Measurements from ENCODE around the gene TCF12. TPM values are rescaled to one million over a fixed set of nuclear protein-coding genes. Genes with fewer than 3 reads are reported as not detected.

TCF12 gene
- polyA plus RNA-seq, 4 donors: 15.4 to 62.0 (median 18.5) TPM

DNA sequence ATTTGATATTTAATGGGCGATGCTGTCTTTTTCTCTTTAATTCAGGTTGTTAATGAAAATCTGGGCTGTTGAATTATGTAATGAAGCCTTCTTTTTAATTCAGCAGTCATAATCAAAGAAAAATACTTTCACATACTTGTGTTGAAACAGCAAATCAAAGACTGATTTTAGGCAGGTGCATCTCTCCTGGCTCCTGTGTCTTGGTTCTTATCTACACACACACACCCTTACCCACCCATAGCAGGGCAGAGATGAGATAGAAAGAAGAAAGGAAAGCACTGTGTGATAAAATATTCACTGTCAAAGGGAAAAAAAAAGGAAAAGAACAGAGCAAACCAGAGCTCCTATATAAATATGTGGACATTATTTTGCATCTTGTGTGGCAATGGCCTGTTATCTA is 327.3 kb downstream of the TCF12 start:
- Histone ChIP-seq H3K4me3 (ENCODE audit: low read depth in 1 of 3, low read length in 3 of 3) (no peak overlapping the region), H3K27me3 (ENCODE audit: control insufficient read depth in 3 of 3, insufficient read depth in 3 of 3, low read length in 3 of 3) (no peaks in the 10 kb centered on the region), H3K9me3 (ENCODE audit: control insufficient read depth in 2 of 2, insufficient read depth in 1 of 2, low read depth in 1 of 2, low read length in 1 of 2) (no peaks in the 10 kb centered on the region), H3K27ac (ENCODE audit: low read depth in 1 of 3, low read length in 2 of 3) (no peak overlapping the region), H3K4me1 (ENCODE audit: control insufficient read depth in 3 of 3, insufficient read depth in 2 of 3, low read depth in 1 of 3, low read length in 2 of 3) (no peaks in the 10 kb centered on the region), H3K36me3 (ENCODE audit: control insufficient read depth in 3 of 3, insufficient read depth in 2 of 3, low read depth in 1 of 3, low read length in 3 of 3) (peaks cover 0 to 27% (median 7%) of the 10 kb centered on the region in 3 donors)
- WGBS, 3 donors: 50 to 89% (median 76%) methylated on average over 1 of the region's 1 CpG
- FAIRE-seq (no peak), DNase-seq (no peak)

DNA sequence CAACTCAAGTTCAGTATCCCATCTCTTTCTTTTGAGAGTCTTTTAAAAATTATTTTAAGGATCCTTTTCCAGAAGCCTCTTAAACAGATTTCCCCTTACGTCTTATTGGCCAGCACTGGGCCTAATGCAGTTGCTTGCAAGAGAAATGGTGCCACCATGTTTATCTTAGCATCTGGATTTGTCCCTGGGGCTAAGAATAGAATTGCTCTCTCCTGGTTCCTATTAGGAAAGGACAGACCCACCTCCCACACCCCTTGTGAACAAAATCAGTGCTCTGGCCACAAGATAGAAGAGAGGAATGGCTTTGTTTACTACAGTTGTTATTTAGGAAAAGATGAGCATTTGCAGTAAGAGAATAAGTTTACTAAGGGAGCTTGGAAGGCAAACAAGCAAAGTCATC is 329.6 kb downstream of the TCF12 start:
- peaks cover 0 to 18% (median 8%) of the 10 kb centered on the region in 3 donors for H3K36me3 ChIP-seq (ENCODE audit: control insufficient read depth in 3 of 3, insufficient read depth in 2 of 3, low read depth in 1 of 3, low read length in 3 of 3)
- H3K27me3 ChIP-seq (ENCODE audit: control insufficient read depth in 3 of 3, insufficient read depth in 3 of 3, low read length in 3 of 3): no peaks in the 10 kb centered on the region
- H3K9me3 ChIP-seq (ENCODE audit: control insufficient read depth in 2 of 2, insufficient read depth in 1 of 2, low read depth in 1 of 2, low read length in 1 of 2): no peaks in the 10 kb centered on the region
- no peak for DNase-seq
- WGBS, 3 donors: 39 to 100% (median 95%) methylated on average over 1 of the region's 1 CpG
- H3K27ac ChIP-seq (ENCODE audit: low read depth in 1 of 3, low read length in 2 of 3): no peak overlapping the region
- no peaks in the 10 kb centered on the region for H3K4me1 ChIP-seq (ENCODE audit: control insufficient read depth in 3 of 3, insufficient read depth in 2 of 3, low read depth in 1 of 3, low read length in 2 of 3)
- no peak overlapping the region for H3K4me3 ChIP-seq (ENCODE audit: low read depth in 1 of 3, low read length in 3 of 3)
- no peak for FAIRE-seq

DNA sequence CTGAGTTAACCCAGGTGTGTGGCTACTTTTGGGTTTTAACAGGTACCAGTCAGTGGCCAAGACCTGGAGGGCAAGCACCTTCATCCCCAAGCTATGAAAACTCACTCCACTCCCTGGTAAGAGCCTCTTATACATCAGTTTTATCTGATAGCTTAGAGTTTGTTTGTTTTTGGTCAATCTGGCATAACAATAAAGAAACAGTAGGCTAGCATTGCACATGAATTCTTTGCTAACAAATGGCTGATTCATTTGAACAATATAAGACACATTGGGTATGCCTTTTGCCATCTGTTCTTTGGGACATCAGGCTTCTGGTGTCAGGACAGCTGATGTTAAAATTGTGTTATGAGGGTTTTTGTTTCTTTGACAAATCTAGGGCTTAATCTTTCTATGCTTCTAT is 332.9 kb downstream of the TCF12 start:
- FAIRE-seq (no peak), DNase-seq (no peak)

DNA sequence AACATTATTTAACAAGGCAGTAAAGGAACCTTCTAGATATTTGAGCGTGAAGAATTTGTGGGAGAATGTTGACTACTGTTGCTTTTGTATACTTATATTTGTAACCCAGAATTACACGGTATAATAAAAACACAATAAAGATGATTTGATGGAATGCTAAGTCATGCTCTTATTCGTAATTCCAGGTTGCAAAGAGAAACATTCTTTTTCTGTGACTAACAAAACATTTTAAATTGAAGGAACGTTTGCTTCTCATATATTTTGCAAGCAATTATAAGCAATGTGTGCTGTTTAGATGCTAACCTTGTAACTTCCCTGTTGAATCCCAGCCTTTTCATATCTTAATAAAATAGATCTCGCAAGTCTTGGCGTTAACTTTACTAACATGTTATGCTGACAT is 333.5 kb downstream of the TCF12 start:
- Histone ChIP-seq H3K27ac (ENCODE audit: low read depth in 1 of 3, low read length in 2 of 3) (no peak overlapping the region), H3K4me3 (ENCODE audit: low read depth in 1 of 3, low read length in 3 of 3) (no peak overlapping the region), H3K36me3 (ENCODE audit: control insufficient read depth in 3 of 3, insufficient read depth in 2 of 3, low read depth in 1 of 3, low read length in 3 of 3) (peaks cover 0 to 15% (median 10%) of the 10 kb centered on the region in 3 donors), H3K27me3 (ENCODE audit: control insufficient read depth in 3 of 3, insufficient read depth in 3 of 3, low read length in 3 of 3) (no peaks in the 10 kb centered on the region), H3K4me1 (ENCODE audit: control insufficient read depth in 3 of 3, insufficient read depth in 2 of 3, low read depth in 1 of 3, low read length in 2 of 3) (no peaks in the 10 kb centered on the region), H3K9me3 (ENCODE audit: control insufficient read depth in 2 of 2, insufficient read depth in 1 of 2, low read depth in 1 of 2, low read length in 1 of 2) (no peaks in the 10 kb centered on the region)
- 80 to 86% (median 84%) methylated on average over 6 of the region's 6 CpGs for WGBS, 3 donors
- DNase-seq: no peak
- no peak for FAIRE-seq

More for the DNA sequence above, 332.9 kb downstream of the TCF12 start:
- no peaks in the 10 kb centered on the region for H3K27me3 ChIP-seq (ENCODE audit: control insufficient read depth in 3 of 3, insufficient read depth in 3 of 3, low read length in 3 of 3)
- no peaks in the 10 kb centered on the region for H3K9me3 ChIP-seq (ENCODE audit: control insufficient read depth in 2 of 2, insufficient read depth in 1 of 2, low read depth in 1 of 2, low read length in 1 of 2)
- H3K36me3 ChIP-seq (ENCODE audit: control insufficient read depth in 3 of 3, insufficient read depth in 2 of 3, low read depth in 1 of 3, low read length in 3 of 3): peaks cover 0 to 16% (median 10%) of the 10 kb centered on the region in 3 donors
- H3K4me3 ChIP-seq (ENCODE audit: low read depth in 1 of 3, low read length in 3 of 3): no peak overlapping the region
- no peak overlapping the region for H3K27ac ChIP-seq (ENCODE audit: low read depth in 1 of 3, low read length in 2 of 3)
- H3K4me1 ChIP-seq (ENCODE audit: control insufficient read depth in 3 of 3, insufficient read depth in 2 of 3, low read depth in 1 of 3, low read length in 2 of 3): no peaks in the 10 kb centered on the region

DNA sequence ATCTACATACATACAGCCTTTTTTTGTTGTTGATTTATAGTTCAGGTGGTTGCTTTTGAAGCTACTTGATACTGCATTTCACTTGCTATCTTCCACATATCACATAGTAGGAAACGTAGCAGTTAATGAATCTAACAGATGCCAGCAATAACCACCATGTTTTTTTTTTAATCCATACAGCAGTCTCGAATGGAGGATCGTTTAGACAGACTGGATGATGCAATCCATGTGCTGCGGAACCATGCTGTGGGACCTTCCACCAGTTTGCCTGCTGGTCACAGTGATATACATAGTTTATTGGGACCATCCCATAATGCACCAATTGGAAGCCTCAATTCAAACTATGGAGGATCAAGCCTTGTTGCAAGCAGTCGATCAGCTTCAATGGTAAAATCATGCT is 334.6 kb downstream of the TCF12 start:
- Histone ChIP-seq H3K4me3 (ENCODE audit: low read depth in 1 of 3, low read length in 3 of 3) (no peak overlapping the region), H3K36me3 (ENCODE audit: control insufficient read depth in 3 of 3, insufficient read depth in 2 of 3, low read depth in 1 of 3, low read length in 3 of 3) (peaks cover 0 to 12% (median 7%) of the 10 kb centered on the region in 3 donors), H3K27ac (ENCODE audit: low read depth in 1 of 3, low read length in 2 of 3) (no peak overlapping the region), H3K27me3 (ENCODE audit: control insufficient read depth in 3 of 3, insufficient read depth in 3 of 3, low read length in 3 of 3) (no peaks in the 10 kb centered on the region), H3K4me1 (ENCODE audit: control insufficient read depth in 3 of 3, insufficient read depth in 2 of 3, low read depth in 1 of 3, low read length in 2 of 3) (no peaks in the 10 kb centered on the region), H3K9me3 (ENCODE audit: control insufficient read depth in 2 of 2, insufficient read depth in 1 of 2, low read depth in 1 of 2, low read length in 1 of 2) (no peaks in the 10 kb centered on the region)
- FAIRE-seq: no peak
- no peak for DNase-seq
- 82 to 88% (median 88%) methylated on average over 5 of the region's 5 CpGs for WGBS, 3 donors

DNA sequence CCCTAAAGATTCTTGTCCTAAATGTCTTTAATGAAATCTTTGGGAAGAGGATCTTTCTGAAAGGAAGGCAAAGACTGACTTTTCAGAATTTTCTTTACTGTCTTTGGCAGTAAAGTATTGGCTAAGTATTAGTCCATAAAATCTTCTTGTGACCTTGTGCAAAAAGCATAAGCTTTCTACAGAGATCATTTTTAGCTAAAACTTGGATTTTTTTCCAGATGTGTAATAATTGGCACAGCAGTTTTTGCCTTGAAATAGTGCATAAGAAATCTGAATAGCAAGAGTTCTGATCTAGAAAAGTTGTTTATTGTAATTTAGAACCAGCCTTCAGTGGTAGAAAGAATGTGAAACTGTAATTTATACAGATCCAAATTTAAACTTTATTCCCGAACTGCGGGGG is 335.1 kb downstream of the TCF12 start:
- Histone ChIP-seq H3K4me3 (ENCODE audit: low read depth in 1 of 3, low read length in 3 of 3) (no peak overlapping the region), H3K27ac (ENCODE audit: low read depth in 1 of 3, low read length in 2 of 3) (no peak overlapping the region), H3K9me3 (ENCODE audit: control insufficient read depth in 2 of 2, insufficient read depth in 1 of 2, low read depth in 1 of 2, low read length in 1 of 2) (no peaks in the 10 kb centered on the region), H3K36me3 (ENCODE audit: control insufficient read depth in 3 of 3, insufficient read depth in 2 of 3, low read depth in 1 of 3, low read length in 3 of 3) (peaks cover 0 to 12% (median 7%) of the 10 kb centered on the region in 3 donors), H3K27me3 (ENCODE audit: control insufficient read depth in 3 of 3, insufficient read depth in 3 of 3, low read length in 3 of 3) (no peaks in the 10 kb centered on the region), H3K4me1 (ENCODE audit: control insufficient read depth in 3 of 3, insufficient read depth in 2 of 3, low read depth in 1 of 3, low read length in 2 of 3) (no peaks in the 10 kb centered on the region)
- FAIRE-seq (no peak), DNase-seq (no peak)
- 69 to 98% (median 94%) methylated on average over 2 of the region's 2 CpGs for WGBS, 3 donors

DNA sequence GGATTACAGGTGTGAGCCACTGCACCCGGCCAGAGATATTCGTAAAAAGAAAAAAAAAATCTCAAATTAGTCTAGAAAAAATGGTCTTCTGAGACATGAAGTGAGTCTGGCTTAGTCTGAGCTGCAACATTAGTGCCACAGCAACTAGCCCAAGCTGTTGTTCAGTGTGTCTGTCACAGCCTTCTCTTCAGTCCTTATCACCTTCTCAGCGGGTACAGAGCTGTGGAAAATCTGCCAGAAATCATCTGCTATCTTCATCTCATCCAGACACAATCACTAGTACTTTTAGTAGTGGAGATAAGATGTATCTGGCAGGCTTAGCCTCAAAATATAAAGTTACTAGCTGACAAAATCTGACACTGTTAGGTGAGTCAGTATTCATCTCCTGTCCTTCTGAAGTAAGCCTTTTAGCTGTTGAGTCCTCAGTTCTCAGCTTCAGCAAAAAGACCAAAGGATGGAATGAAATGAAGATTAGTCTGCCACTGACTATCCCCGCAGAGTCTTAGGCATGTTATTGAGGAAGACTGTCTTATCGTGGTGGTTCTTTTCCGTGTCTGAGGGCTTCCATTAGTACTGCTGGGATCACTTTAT is 337.4 kb downstream of the TCF12 start:
- Histone ChIP-seq H3K36me3 (ENCODE audit: control insufficient read depth in 3 of 3, insufficient read depth in 2 of 3, low read depth in 1 of 3, low read length in 3 of 3) (peaks cover 0 to 10% (median 7%) of the 10 kb centered on the region in 3 donors), H3K4me3 (ENCODE audit: low read depth in 1 of 3, low read length in 3 of 3) (no peak overlapping the region), H3K4me1 (ENCODE audit: control insufficient read depth in 3 of 3, insufficient read depth in 2 of 3, low read depth in 1 of 3, low read length in 2 of 3) (no peaks in the 10 kb centered on the region), H3K27me3 (ENCODE audit: control insufficient read depth in 3 of 3, insufficient read depth in 3 of 3, low read length in 3 of 3) (no peaks in the 10 kb centered on the region), H3K9me3 (ENCODE audit: control insufficient read depth in 2 of 2, insufficient read depth in 1 of 2, low read depth in 1 of 2, low read length in 1 of 2) (no peaks in the 10 kb centered on the region), H3K27ac (ENCODE audit: low read depth in 1 of 3, low read length in 2 of 3) (no peak overlapping the region)
- DNase-seq (no peak), FAIRE-seq (no peak)
- WGBS, 3 donors: 82 to 88% (median 86%) methylated on average over 6 of the region's 6 CpGs

DNA sequence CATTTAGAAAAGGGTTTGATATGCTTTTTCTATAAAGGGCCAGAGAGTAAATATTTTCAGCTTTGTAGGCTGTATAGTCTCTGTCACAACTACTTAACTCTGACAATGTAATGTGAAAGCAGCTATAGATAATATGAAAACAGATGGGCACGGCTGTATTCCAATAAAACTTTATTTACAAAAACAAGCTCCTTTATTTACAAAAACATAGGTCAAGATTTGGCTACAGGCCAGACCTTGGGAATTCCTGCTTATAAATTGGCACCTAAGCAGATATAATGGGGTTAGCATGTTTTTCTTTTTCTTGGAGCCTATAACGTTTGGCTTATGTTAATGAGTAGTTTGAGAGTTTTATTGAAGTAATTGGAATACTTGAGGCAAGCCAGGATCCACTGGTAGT is 338.5 kb downstream of the TCF12 start:
- FAIRE-seq: no peak
- WGBS, 3 donors: 55 to 61% (median 56%) methylated on average over 2 of the region's 2 CpGs
- no peaks in the 10 kb centered on the region for H3K4me1 ChIP-seq (ENCODE audit: control insufficient read depth in 3 of 3, insufficient read depth in 2 of 3, low read depth in 1 of 3, low read length in 2 of 3)

DNA sequence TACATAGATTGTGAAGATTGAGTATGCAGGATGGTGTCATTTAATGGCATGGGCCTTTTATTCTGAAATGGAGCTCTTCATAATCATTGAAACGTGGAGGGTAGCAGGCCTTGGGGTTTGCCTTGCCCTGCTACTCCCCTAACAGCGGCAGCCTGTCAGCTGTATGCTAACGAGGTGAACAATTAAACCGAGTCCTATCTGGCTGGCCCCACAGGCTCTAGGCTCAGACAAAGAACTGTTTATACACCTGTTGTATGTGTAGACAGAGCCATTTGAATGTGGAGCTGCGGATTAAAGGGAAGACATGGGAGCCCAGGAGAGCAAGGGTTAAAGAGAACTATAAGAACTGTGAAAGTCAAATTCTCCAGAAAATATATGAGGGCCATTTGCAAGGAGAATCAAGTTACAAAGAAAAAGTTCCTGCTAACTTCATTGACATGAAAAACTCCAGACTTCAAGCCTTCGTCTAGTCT is 341.2 kb downstream of the TCF12 start:
- H3K4me3 ChIP-seq (ENCODE audit: low read depth in 1 of 3, low read length in 3 of 3): no peak overlapping the region
- peak overlapping the region in 1 of 3 donors; percentile 20 for H3K27ac ChIP-seq (ENCODE audit: low read depth in 1 of 3, low read length in 2 of 3)
- no peaks in the 10 kb centered on the region for H3K4me1 ChIP-seq (ENCODE audit: control insufficient read depth in 3 of 3, insufficient read depth in 2 of 3, low read depth in 1 of 3, low read length in 2 of 3)
- DNase-seq (peak; percentile 59 to 70), FAIRE-seq (no peak)
- H3K27me3 ChIP-seq (ENCODE audit: control insufficient read depth in 3 of 3, insufficient read depth in 3 of 3, low read length in 3 of 3): no peaks in the 10 kb centered on the region
- no peaks in the 10 kb centered on the region for H3K9me3 ChIP-seq (ENCODE audit: control insufficient read depth in 2 of 2, insufficient read depth in 1 of 2, low read depth in 1 of 2, low read length in 1 of 2)
- peaks cover 3 to 11% (median 4%) of the 10 kb centered on the region in 3 donors for H3K36me3 ChIP-seq (ENCODE audit: control insufficient read depth in 3 of 3, insufficient read depth in 2 of 3, low read depth in 1 of 3, low read length in 3 of 3)
- WGBS, 3 donors: 18 to 42% (median 27%) methylated on average over 6 of the region's 6 CpGs

More for the DNA sequence above, 338.5 kb downstream of the TCF12 start:
- Histone ChIP-seq H3K9me3 (ENCODE audit: control insufficient read depth in 2 of 2, insufficient read depth in 1 of 2, low read depth in 1 of 2, low read length in 1 of 2) (no peaks in the 10 kb centered on the region), H3K36me3 (ENCODE audit: control insufficient read depth in 3 of 3, insufficient read depth in 2 of 3, low read depth in 1 of 3, low read length in 3 of 3) (peaks cover under 1 to 10% (median 7%) of the 10 kb centered on the region in 3 donors), H3K27ac (ENCODE audit: low read depth in 1 of 3, low read length in 2 of 3) (no peak overlapping the region), H3K27me3 (ENCODE audit: control insufficient read depth in 3 of 3, insufficient read depth in 3 of 3, low read length in 3 of 3) (no peaks in the 10 kb centered on the region), H3K4me3 (ENCODE audit: low read depth in 1 of 3, low read length in 3 of 3) (no peak overlapping the region)
- no peak for DNase-seq

Data from small intestine (tissue), 7 donors.